Adrenal gland (tissue), 12 donors: ENCODE results near the gene COL2A1. TPM values are rescaled to one million over a fixed set of nuclear protein-coding genes. Genes with fewer than 3 reads are reported as not detected.

Experiments
- DNase-seq, 7 donors: peaks; one replicate each; pipeline ENCODE4 v3.0.0-alpha.2; 2019 to 2020
- H3K27ac ChIP-seq, 5 donors: fragments of 200-600 bp; sonication (generic) in 4 of 5; 1 replicate in 3 of 5; 2 replicates in 2 of 5; pipeline versions ENCODE4 v1.5.1 to v1.8.0; 2016 to 2020; ENCODE audit warnings: mild to moderate bottlenecking in 1 of 5
- H3K27me3 ChIP-seq: fragments of 200-600 bp; 2 replicates; pipeline ENCODE4 v1.8.0; 2021
- H3K36me3 ChIP-seq, 2 donors: fragments of 200-600 bp; replicated peaks in 1 of 2; 1 replicate in 1 of 2; 2 replicates in 1 of 2; pipeline versions ENCODE4 v1.5.1 to v1.8.0; 2018 to 2022
- H3K4me1 ChIP-seq, 2 donors: fragments of 200-600 bp; replicated peaks in 1 of 2; 1 replicate in 1 of 2; 2 replicates in 1 of 2; pipeline versions ENCODE4 v1.5.1 to v1.8.0; 2018 to 2021
- H3K4me3 ChIP-seq, 4 donors: fragments of 200-600 bp; sonication (generic) in 3 of 4; one replicate each; pipeline ENCODE4 v1.5.1; 2016 to 2018
- H3K9me3 ChIP-seq, 3 donors: fragments of 200-600 bp; sonication (generic) in 1 of 3; replicated peaks in 1 of 3; 1 replicate in 2 of 3; 2 replicates in 1 of 3; pipeline versions ENCODE4 v1.5.1 to v1.8.0; 2016 to 2021
- CTCF ChIP-seq, 6 experiments: fragments of 450-650 bp in 4 of 6; fragments of 200-600 bp in 2 of 6; sonication (generic) in 1 of 6; IDR thresholded peaks; 1 replicate in 5 of 6; 2 replicates in 1 of 6; pipeline versions ENCODE4 v1.5.1 to v1.8.0; 2016 to 2021; ENCODE audit warnings: antibody characterized with exemption in 6 of 6, mild to moderate bottlenecking in 2 of 6, moderate library complexity in 1 of 6
- POLR2A ChIP-seq, 2 donors: fragments of 450-650 bp; IDR thresholded peaks; one replicate each; pipeline ENCODE4 v1.6.1; 2017; ENCODE audit warnings: antibody characterized with exemption in 2 of 2, mild to moderate bottlenecking in 2 of 2, moderate library complexity in 1 of 2
- WGBS, 4 donors: extraction: QIAGEN DNeasy Blood & Tissue Kit in 2 of 4; methylation state at CpG; one replicate each; pipeline versions ENCODE4 v1.1.5 to v1.1.7; 2013 to 2017; 5-methylcytosine and 5-hydroxymethylcytosine counted together
- intact Hi-C, 2 donors: fragments of 100-400 bp; cut with DNase I; formaldehyde crosslinking; loops; one replicate each; pipeline versions ENCODE4 v1.14.1 to v1.15.0; 2022 to 2023
- polyA plus RNA-seq, 3 donors: library from polyadenylated mRNA; stranded (reverse); fragments of 200-250 nt in 2 of 3; fragments of 350-450 nt in 1 of 3; fragmentation: Illumina TruSeq in 1 of 3; extraction: RNeasy Lipid Tissue Mini Kit (QIAGEN cat#74804) in 1 of 3; gene quantifications; one replicate each; pipeline ENCODE4 v1.2.3, GENCODE V29; 2013 to 2014
- total RNA-seq, 9 donors: library from RNA; depleted of rRNA in 4 of 9; stranded (reverse); fragments of >200 nt in 4 of 9; fragments of 120-200 nt in 1 of 9; fragmentation: NEBNext Ultra II Directional in 1 of 9; extraction: Animal tissue kit (Norgen Biotek cat#: 25700) in 1 of 9; gene quantifications; one replicate each; pipeline versions ENCODE4 v1.1.0 to v1.2.4, GENCODE V29; 2013 to 2023
- donor health status: healthy with polysubstance abuse.
- donor health status: Bipolar disorder and iron deficiency.
- donor health status: DM: yes; HTN: yes; CAD: no.
- donor health status: DM: no; HTN: no; CAD: no.
- donor health status: DM: no; HTN: no; CAD: no.
- donor health status: DM: yes; HTN: yes; CAD: no.

Gene COL2A1
- total and polyA plus RNA-seq, 12 donors: 0.07 to 18.2 (median 0.25) TPM; not detected in 3

DNA sequence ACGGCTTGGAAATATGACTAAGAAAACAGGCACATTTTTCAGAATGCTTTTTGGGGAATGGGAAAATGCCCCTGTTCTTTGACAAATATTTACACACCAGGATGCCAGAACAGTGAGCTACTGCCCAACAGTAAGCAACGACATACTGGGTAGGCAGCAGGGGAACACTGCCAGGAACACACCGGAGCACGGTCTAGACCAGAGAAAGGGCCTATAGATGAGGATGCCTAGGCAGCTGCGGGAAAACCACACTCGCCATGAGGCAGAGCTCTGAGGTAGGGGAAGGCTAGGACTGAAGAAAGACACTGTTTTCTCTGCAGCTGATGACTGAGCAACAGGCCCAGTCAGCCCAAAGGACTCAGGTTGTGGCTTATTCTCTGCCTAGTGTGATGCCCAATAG is 45.9 kb upstream of the COL2A1 start:
- H3K9me3 ChIP-seq: no peaks in the 10 kb centered on the region
- no peaks in the 10 kb centered on the region for H3K27me3 ChIP-seq
- WGBS, 4 donors: 93 to 98% (median 95%) methylated on average over 5 to 6 of the region's 6 CpGs
- no peak overlapping the region for H3K4me3 ChIP-seq
- peaks cover 0 to 36% of the 10 kb centered on the region in 2 donors for H3K36me3 ChIP-seq
- no peak for DNase-seq
- intact Hi-C loops: no loop called here
- H3K27ac ChIP-seq: no peak overlapping the region
- peaks cover 0 to 6% of the 10 kb centered on the region in 2 donors for H3K4me1 ChIP-seq
- TF ChIP-seq CTCF (IDR thresholded peaks at IDR 0.05) (no peak), POLR2A (IDR thresholded peaks at IDR 0.05) (no peak)

DNA sequence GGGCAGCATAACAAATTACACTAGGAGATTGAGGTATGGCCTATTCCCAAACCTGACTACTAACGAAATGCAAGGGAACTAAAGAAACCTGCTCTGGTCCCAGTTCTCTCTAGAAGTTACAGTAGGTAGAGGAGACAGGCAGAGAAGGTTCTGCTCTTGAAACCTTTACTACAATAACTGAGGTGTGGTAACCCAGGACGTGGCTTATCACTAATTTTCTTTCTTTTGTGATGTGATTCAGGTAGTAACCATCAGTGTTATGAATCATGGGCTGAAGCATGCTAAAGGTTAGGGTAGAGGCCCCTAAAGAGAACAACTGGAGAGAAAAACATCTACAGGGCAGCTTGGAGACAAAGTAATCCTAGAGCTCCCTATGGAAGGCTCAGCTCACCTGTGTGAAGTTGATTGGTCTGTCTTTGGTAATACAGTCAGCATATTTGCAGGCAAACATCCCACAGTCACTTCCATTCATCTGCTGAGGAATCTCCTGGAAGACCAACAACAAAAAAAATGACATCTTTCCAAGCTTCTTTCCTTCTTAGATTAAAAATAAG is 41.8 kb upstream of the COL2A1 start:
- no peak for TF ChIP-seq POLR2A (IDR thresholded peaks at IDR 0.05)
- TF ChIP-seq CTCF (IDR thresholded peaks at IDR 0.05): no peak
- no peak overlapping the region for H3K27ac ChIP-seq
- H3K4me1 ChIP-seq: no peaks in the 10 kb centered on the region
- DNase-seq: no peak
- H3K27me3 ChIP-seq: no peaks in the 10 kb centered on the region
- 83 to 96% (median 92%) methylated on average over 2 of the region's 2 CpGs for WGBS, 4 donors
- H3K36me3 ChIP-seq: peaks cover 0 to 43% of the 10 kb centered on the region in 2 donors
- intact Hi-C loops: no loop called here
- no peak overlapping the region for H3K4me3 ChIP-seq
- no peaks in the 10 kb centered on the region for H3K9me3 ChIP-seq

DNA sequence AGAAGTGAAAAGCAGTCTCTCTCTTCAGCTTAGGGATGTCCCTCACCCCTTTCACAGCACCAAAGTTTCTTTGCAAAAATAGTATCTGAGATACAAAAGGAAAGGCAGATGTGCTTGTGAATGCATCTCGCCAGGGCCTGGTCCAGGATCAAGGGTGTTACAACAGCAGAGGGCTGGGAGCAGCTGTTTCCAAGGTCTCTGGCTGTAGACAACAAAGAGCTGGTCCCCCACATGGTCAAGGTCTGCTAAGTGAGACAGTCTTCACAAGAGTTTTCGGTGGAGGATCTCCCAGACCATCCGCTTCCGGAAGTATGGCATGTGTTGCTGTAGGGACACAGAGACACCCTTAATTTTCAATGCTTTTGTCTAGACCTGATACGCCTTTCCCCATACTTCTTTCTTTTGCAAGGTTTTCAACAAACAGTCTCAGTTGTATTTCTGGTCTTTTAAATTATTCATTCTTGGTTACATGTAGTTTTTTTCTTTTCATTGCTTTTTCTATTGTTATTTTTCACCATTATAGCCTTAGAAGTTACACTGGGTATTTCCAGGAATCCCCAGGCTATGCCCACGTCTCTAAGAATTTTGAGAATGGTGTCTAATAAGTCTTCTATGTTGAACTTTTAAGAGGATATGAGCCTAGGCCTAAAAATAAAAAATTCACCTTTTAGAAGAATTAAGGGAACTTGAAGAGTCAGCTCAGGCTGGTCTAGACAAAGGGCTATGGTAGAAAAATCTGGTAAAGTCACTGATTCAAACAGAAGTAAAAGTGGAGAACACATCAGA is 41.0 kb upstream of the COL2A1 start:
- 86 to 90% (median 88%) methylated on average over 6 of the region's 6 CpGs for WGBS, 4 donors
- intact Hi-C loops: no loop called here
- H3K27ac ChIP-seq: no peak overlapping the region

More for the DNA sequence above, 41.0 kb upstream of the COL2A1 start:
- Histone ChIP-seq H3K9me3 (no peaks in the 10 kb centered on the region), H3K4me3 (no peak overlapping the region), H3K36me3 (peaks cover 0 to 43% of the 10 kb centered on the region in 2 donors), H3K27me3 (no peaks in the 10 kb centered on the region), H3K4me1 (no peaks in the 10 kb centered on the region)
- DNase-seq: no peak
- TF ChIP-seq POLR2A (IDR thresholded peaks at IDR 0.05) (no peak), CTCF (IDR thresholded peaks at IDR 0.05) (no peak)
